WTC11 (cell line): ENCODE results near the gene PRKX. TPM values are rescaled to one million over a fixed set of nuclear protein-coding genes. Genes with fewer than 3 reads are reported as not detected.

Experiments
- ATAC-seq: fragments of 200-7000 bp; cut with Tn5 transposase; 2 replicates; pipeline ENCODE4 v1.10.0; 2021; ENCODE audit warnings: mild to moderate bottlenecking, moderate library complexity
- CTCF ChIA-PET: fragments of 300-600 bp; sonication (Branson Sonifier 250); formaldehyde crosslinking; loops from one replicate; lab custom pipeline; 2021; ENCODE audit warnings: antibody characterized with exemption; lab: Charles Lee
- POLR2A ChIA-PET: fragments of 350-600 bp; sonication (Branson Sonifier 250); formaldehyde crosslinking; loops from one replicate; lab custom pipeline; 2021; ENCODE audit warnings: antibody characterized with exemption; lab: Charles Lee
- DNase-seq: peaks from one replicate; pipeline ENCODE4 v3.0.0; 2021; ENCODE audit warnings: low spot score
- H3K27ac Mint-ChIP-seq: 2 replicates; pipeline ENCODE4 v1.8.0; 2021; ENCODE audit warnings: mixed read lengths
- H3K27me3 Mint-ChIP-seq: 2 replicates; pipeline ENCODE4 v1.8.0; 2021; ENCODE audit warnings: low read depth, mild to moderate bottlenecking, moderate library complexity, mixed read lengths
- H3K36me3 Mint-ChIP-seq: 2 replicates; pipeline ENCODE4 v1.8.0; 2021; ENCODE audit warnings: mixed read lengths
- H3K4me1 Mint-ChIP-seq: 2 replicates; pipeline ENCODE4 v1.8.0; 2022; ENCODE audit warnings: mixed read lengths
- H3K4me3 Mint-ChIP-seq: 2 replicates; pipeline ENCODE4 v1.8.0; 2021; ENCODE audit warnings: mild to moderate bottlenecking, moderate library complexity, mixed read lengths
- H3K9me3 Mint-ChIP-seq: 2 replicates; pipeline ENCODE4 v1.8.0; 2021; ENCODE audit warnings: mixed read lengths
- AR ChIP-seq: fragments of 250-450 bp; sonication (Bioruptor Pico); IDR thresholded peaks from 2 replicates; pipeline ENCODE4 v1.9.0; 2021; ENCODE audit warnings: mild to moderate bottlenecking
- CBFB ChIP-seq: sonication (generic); formaldehyde crosslinking; IDR thresholded peaks from 2 replicates; pipeline ENCODE4 v1.8.1; 2022; ENCODE audit warnings: mild to moderate bottlenecking, low read depth, missing genetic modification reagents
- ESRRA ChIP-seq: sonication (generic); formaldehyde crosslinking; IDR thresholded peaks from 2 replicates; pipeline ENCODE4 v1.8.1; 2022; ENCODE audit warnings: mild to moderate bottlenecking, missing genetic modification reagents, borderline replicate concordance
- FOXP1 ChIP-seq: sonication (generic); formaldehyde crosslinking; IDR thresholded peaks from 2 replicates; pipeline ENCODE4 v1.8.0; 2022; ENCODE audit warnings: missing genetic modification reagents, mild to moderate bottlenecking, moderate library complexity, borderline replicate concordance
- GTF2I ChIP-seq: fragments of 250-450 bp; sonication (Bioruptor Pico); conservative IDR thresholded peaks from 2 replicates; pipeline ENCODE4 v1.4.0; 2021; ENCODE audit warnings: mild to moderate bottlenecking
- JUN ChIP-seq: sonication (generic); formaldehyde crosslinking; IDR thresholded peaks from 2 replicates; pipeline ENCODE4 v1.8.0; 2023; ENCODE audit warnings: mild to moderate bottlenecking, missing genetic modification reagents
- NFATC4 ChIP-seq: fragments of 250-450 bp; sonication (Bioruptor Pico); IDR thresholded peaks from 2 replicates; pipeline ENCODE4 v1.9.0; 2021; ENCODE audit warnings: mild to moderate bottlenecking
- NFYB ChIP-seq: sonication (generic); formaldehyde crosslinking; conservative IDR thresholded peaks from 2 replicates; pipeline ENCODE4 v1.8.0; 2022; ENCODE audit warnings: low read depth, missing genetic modification reagents
- NR1H2 ChIP-seq: sonication (generic); formaldehyde crosslinking; IDR thresholded peaks from 2 replicates; pipeline ENCODE4 v1.9.0; 2021; ENCODE audit warnings: mild to moderate bottlenecking, moderate library complexity, missing genetic modification reagents
- SMAD3 ChIP-seq: sonication (generic); formaldehyde crosslinking; IDR thresholded peaks from 2 replicates; pipeline ENCODE4 v1.8.0; 2022; ENCODE audit warnings: missing genetic modification reagents, mild to moderate bottlenecking, borderline replicate concordance
- SOX15 ChIP-seq: fragments of 250-450 bp; sonication (Bioruptor Pico); IDR thresholded peaks from 2 replicates; pipeline ENCODE4 v1.9.0; 2021; ENCODE audit warnings: mild to moderate bottlenecking
- STAT6 ChIP-seq: sonication (generic); formaldehyde crosslinking; conservative IDR thresholded peaks from 2 replicates; pipeline ENCODE4 v1.8.1; 2023; ENCODE audit warnings: mild to moderate bottlenecking, low read depth, missing genetic modification reagents, moderate library complexity
- ZNF232 ChIP-seq: sonication (generic); formaldehyde crosslinking; IDR thresholded peaks from 2 replicates; pipeline ENCODE4 v1.8.0; 2022; ENCODE audit warnings: mild to moderate bottlenecking, missing genetic modification reagents
- ZNF263 ChIP-seq: sonication (generic); formaldehyde crosslinking; IDR thresholded peaks from 2 replicates; pipeline ENCODE4 v1.8.1; 2022; ENCODE audit warnings: low read depth, mild to moderate bottlenecking, moderate library complexity, missing genetic modification reagents
- total RNA-seq: library from RNA; stranded (reverse); gene quantifications from 3 replicates; pipeline ENCODE4 v1.2.3, GENCODE V29; 2021
- TF ChIP-seq, protein P1 (sequence below): sonication (generic); formaldehyde crosslinking; IDR thresholded peaks from 2 replicates; pipeline ENCODE4 v1.8.0; 2023; ENCODE audit warnings: mild to moderate bottlenecking, missing genetic modification reagents
- TF ChIP-seq, protein P2 (sequence below): sonication (generic); formaldehyde crosslinking; IDR thresholded peaks from 2 replicates; pipeline ENCODE4 v1.8.1; 2022; ENCODE audit warnings: low read depth, mild to moderate bottlenecking, moderate library complexity, missing genetic modification reagents, borderline replicate concordance
- TF ChIP-seq, protein P3 (sequence below): fragments of 250-450 bp; sonication (Bioruptor Pico); IDR thresholded peaks from 2 replicates; pipeline ENCODE4 v2.1.2; 2022; ENCODE audit warnings: mild to moderate bottlenecking, moderate library complexity
- TF ChIP-seq, protein P4 (sequence below): sonication (generic); formaldehyde crosslinking; IDR thresholded peaks from 2 replicates; pipeline ENCODE4 v1.8.0; 2022; ENCODE audit warnings: mild to moderate bottlenecking, missing genetic modification reagents

Gene PRKX
- total RNA-seq, 1 experiment from 2014 or later: 66.6 TPM

DNA sequence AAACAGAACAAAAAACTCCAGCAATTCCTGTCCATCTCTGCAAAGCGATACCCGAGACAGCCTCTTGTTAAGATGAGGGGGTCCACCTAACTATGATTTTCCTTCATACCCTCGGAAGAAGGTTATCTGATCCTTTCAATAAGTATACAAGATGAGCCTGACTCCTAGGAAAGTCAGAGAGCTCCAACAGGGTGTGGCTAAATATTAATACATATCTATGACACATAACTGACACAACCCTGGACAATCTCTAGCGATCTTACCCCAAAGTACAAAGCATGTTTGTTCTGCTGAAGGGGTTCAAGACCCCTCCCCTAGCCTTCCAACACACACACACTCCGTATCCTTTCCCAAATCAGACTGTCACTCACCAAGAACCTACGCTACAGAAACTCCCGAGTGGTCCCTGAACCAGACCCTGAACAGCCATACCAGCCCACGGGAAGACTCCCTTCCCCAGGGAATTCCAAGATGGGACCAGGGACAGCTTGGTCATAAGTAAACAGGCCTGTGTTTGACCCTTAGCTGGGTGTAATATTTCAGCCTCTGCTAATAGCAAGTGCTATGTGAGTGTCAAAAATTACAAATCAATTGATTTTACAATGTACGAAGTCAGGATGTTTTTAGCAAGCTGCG lies 110.3 kb downstream of the PRKX start:
- H3K9me3 Mint-ChIP-seq: peaks cover 1% of the 10 kb centered on the region
- H3K4me3 Mint-ChIP-seq: no peak overlapping the region
- no peak overlapping the region; the same call in 1 of the 2 replicates for H3K27ac Mint-ChIP-seq
- no peaks in the 10 kb centered on the region for H3K4me1 Mint-ChIP-seq
- ChIA-PET CTCF (no interaction called here), POLR2A (no interaction called here)
- no peak for DNase-seq
- TF ChIP-seq NR1H2 (CRISPR knock-in tag): no peak
- TF ChIP-seq STAT6: no peak
- TF ChIP-seq, protein P1, sequence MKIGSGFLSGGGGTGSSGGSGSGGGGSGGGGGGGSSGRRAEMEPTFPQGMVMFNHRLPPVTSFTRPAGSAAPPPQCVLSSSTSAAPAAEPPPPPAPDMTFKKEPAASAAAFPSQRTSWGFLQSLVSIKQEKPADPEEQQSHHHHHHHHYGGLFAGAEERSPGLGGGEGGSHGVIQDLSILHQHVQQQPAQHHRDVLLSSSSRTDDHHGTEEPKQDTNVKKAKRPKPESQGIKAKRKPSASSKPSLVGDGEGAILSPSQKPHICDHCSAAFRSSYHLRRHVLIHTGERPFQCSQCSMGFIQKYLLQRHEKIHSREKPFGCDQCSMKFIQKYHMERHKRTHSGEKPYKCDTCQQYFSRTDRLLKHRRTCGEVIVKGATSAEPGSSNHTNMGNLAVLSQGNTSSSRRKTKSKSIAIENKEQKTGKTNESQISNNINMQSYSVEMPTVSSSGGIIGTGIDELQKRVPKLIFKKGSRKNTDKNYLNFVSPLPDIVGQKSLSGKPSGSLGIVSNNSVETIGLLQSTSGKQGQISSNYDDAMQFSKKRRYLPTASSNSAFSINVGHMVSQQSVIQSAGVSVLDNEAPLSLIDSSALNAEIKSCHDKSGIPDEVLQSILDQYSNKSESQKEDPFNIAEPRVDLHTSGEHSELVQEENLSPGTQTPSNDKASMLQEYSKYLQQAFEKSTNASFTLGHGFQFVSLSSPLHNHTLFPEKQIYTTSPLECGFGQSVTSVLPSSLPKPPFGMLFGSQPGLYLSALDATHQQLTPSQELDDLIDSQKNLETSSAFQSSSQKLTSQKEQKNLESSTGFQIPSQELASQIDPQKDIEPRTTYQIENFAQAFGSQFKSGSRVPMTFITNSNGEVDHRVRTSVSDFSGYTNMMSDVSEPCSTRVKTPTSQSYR: no peak
- no peak for TF ChIP-seq SOX15
- H3K36me3 Mint-ChIP-seq: peaks cover 4% of the 10 kb centered on the region
- ATAC-seq: no peak
- H3K27me3 Mint-ChIP-seq: no peaks in the 10 kb centered on the region

DNA sequence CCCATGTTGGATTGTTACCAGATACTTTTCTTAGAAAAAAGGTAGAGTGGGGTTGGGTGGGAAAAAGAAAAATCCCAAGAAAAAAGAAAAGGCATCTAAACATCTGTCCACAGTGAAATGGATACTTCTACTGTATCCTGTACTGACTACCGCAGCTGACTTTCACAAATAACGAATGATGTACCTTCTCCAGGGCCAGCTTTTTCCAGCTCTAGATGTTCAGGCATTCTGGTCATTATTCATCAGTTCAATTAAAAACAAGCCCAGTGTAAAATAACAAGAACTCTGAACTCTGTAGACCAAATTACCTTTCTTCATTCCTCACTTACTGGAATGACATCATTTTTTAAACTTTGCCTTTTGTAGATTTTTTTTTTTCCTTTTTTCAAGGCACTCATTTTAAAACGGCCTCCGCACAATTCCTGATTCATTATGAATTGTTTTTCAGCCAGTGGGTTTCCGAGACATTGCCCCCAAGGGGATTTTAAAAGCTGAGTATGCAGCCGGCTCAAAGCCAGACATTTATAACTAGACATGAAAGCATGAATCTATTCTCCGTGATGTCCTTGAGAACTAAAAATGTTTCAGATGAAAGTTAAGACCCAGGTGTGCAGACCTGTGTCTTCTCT lies 113.5 kb downstream of the PRKX start:
- H3K4me1 Mint-ChIP-seq: no peaks in the 10 kb centered on the region
- no peak overlapping the region for H3K4me3 Mint-ChIP-seq
- POLR2A ChIA-PET: no interaction called here
- H3K27me3 Mint-ChIP-seq: no peaks in the 10 kb centered on the region
- peaks cover 2% of the 10 kb centered on the region; the same call in 1 of the 2 replicates for H3K36me3 Mint-ChIP-seq
- ATAC-seq: no peak
- H3K27ac Mint-ChIP-seq: no peak overlapping the region
- TF ChIP-seq SOX15 (no peak), JUN (CRISPR knock-in tag) (no peak), ZNF232 (CRISPR knock-in tag) (no peak), GTF2I (CRISPR knock-in tag) (no peak), ESRRA (no peak), CBFB (CRISPR knock-in tag) (no peak), NFATC4 (CRISPR knock-in tag) (no peak), AR (no peak), FOXP1 (CRISPR knock-in tag) (no peak), NFYB (CRISPR knock-in tag) (no peak), SMAD3 (CRISPR knock-in tag) (no peak), ZNF263 (CRISPR knock-in tag) (no peak)
- TF ChIP-seq, protein P2, sequence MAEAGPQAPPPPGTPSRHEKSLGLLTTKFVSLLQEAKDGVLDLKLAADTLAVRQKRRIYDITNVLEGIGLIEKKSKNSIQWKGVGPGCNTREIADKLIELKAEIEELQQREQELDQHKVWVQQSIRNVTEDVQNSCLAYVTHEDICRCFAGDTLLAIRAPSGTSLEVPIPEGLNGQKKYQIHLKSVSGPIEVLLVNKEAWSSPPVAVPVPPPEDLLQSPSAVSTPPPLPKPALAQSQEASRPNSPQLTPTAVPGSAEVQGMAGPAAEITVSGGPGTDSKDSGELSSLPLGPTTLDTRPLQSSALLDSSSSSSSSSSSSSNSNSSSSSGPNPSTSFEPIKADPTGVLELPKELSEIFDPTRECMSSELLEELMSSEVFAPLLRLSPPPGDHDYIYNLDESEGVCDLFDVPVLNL: no peak
- TF ChIP-seq, protein P3, sequence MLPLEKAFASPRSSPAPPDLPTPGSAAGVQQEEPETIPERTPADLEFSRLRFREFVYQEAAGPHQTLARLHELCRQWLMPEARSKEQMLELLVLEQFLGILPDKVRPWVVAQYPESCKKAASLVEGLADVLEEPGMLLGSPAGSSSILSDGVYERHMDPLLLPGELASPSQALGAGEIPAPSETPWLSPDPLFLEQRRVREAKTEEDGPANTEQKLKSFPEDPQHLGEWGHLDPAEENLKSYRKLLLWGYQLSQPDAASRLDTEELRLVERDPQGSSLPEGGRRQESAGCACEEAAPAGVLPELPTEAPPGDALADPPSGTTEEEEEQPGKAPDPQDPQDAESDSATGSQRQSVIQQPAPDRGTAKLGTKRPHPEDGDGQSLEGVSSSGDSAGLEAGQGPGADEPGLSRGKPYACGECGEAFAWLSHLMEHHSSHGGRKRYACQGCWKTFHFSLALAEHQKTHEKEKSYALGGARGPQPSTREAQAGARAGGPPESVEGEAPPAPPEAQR: no peak
- TF ChIP-seq, protein P4, sequence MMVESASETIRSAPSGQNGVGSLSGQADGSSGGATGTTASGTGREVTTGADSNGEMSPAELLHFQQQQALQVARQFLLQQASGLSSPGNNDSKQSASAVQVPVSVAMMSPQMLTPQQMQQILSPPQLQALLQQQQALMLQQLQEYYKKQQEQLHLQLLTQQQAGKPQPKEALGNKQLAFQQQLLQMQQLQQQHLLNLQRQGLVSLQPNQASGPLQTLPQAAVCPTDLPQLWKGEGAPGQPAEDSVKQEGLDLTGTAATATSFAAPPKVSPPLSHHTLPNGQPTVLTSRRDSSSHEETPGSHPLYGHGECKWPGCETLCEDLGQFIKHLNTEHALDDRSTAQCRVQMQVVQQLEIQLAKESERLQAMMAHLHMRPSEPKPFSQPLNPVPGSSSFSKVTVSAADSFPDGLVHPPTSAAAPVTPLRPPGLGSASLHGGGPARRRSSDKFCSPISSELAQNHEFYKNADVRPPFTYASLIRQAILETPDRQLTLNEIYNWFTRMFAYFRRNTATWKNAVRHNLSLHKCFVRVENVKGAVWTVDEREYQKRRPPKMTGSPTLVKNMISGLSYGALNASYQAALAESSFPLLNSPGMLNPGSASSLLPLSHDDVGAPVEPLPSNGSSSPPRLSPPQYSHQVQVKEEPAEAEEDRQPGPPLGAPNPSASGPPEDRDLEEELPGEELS (CRISPR knock-in tag): no peak
- TF ChIP-seq, all 79 proteins: peak for 0
- CTCF ChIA-PET: no interaction called here
- H3K9me3 Mint-ChIP-seq: peaks cover 10% of the 10 kb centered on the region
- no peak for DNase-seq
